ENCODE data around the gene HS3ST1. TPM values are rescaled to one million over a fixed set of nuclear protein-coding genes. Genes with fewer than 3 reads are reported as not detected.

HS3ST1 gene
- total RNA-seq, 1 experiment from 2014 or later: 80.8 TPM

- CTCF ChIA-PET: interaction anchor here (1.1 to 1.3 kb wide), 3 partner anchors 11 to 292 kb away, joined by 3 to 5 read pairs (median 3); no protein-coding TSS in a partner anchor
- no peak for DNase-seq
These were observed 978 bp upstream of the HS3ST1 start for GRCh38 chr4:11429699-11430045.

GRCh38 chr4:11428899-11429698 lies 405 bp upstream of the HS3ST1 start:
- H3K27me3 Mint-ChIP-seq (ENCODE audit: unreplicated experiment): no peaks in the 10 kb centered on the region
- H3K4me1 Mint-ChIP-seq (ENCODE audit: low read depth, unreplicated experiment): peaks cover 16% of the 10 kb centered on the region
- intact Hi-C loops (cut with micrococcal nuclease; ENCODE audit: unreplicated experiment): loop anchor here (1.0 to 10.0 kb wide), 6 partner anchors 42 to 874 kb away; no protein-coding TSS in a partner anchor

More at GRCh38 chr4:11429699-11430045, 978 bp upstream of the HS3ST1 start:
- H3K4me3 Mint-ChIP-seq (ENCODE audit: low read depth, unreplicated experiment): peak overlapping the region; percentile 92
- no peak for TF ChIP-seq CTCF (IDR thresholded peaks at IDR 0.05; ENCODE audit: unreplicated experiment)
- H3K9me3 Mint-ChIP-seq (ENCODE audit: low read depth, unreplicated experiment): no peaks in the 10 kb centered on the region
- peaks cover 16% of the 10 kb centered on the region for H3K4me1 Mint-ChIP-seq (ENCODE audit: low read depth, unreplicated experiment)
- peak overlapping the region; percentile 92 for H3K27ac Mint-ChIP-seq (ENCODE audit: unreplicated experiment)
- H3K36me3 Mint-ChIP-seq (ENCODE audit: insufficient read depth, unreplicated experiment): peaks cover 69% of the 10 kb centered on the region
- no peaks in the 10 kb centered on the region for H3K27me3 Mint-ChIP-seq (ENCODE audit: unreplicated experiment)
- intact Hi-C loops (cut with micrococcal nuclease; ENCODE audit: unreplicated experiment): loop anchor here (1.0 to 10.0 kb wide), 7 partner anchors 42 to 875 kb away; no protein-coding TSS in a partner anchor
- BruUV-seq (replicated peaks): TSS peak; percentile 74

GRCh38 chr4:11427121-11427996 lies 1.3 kb downstream of the HS3ST1 start:
- no peaks in the 10 kb centered on the region for H3K9me3 Mint-ChIP-seq (ENCODE audit: low read depth, unreplicated experiment)
- peak overlapping the region; percentile 92 for H3K27ac Mint-ChIP-seq (ENCODE audit: unreplicated experiment)
- intact Hi-C loops (cut with micrococcal nuclease; ENCODE audit: unreplicated experiment): loop anchor here (5.0 to 10.0 kb wide), 2 partner anchors 295 to 873 kb away; no protein-coding TSS in a partner anchor
- H3K27me3 Mint-ChIP-seq (ENCODE audit: unreplicated experiment): no peaks in the 10 kb centered on the region
- no peak for TF ChIP-seq CTCF (IDR thresholded peaks at IDR 0.05; ENCODE audit: unreplicated experiment)
- no peak for DNase-seq
- no TSS peak for BruUV-seq (replicated peaks)
- CTCF ChIA-PET: no interaction called here
- H3K4me1 Mint-ChIP-seq (ENCODE audit: low read depth, unreplicated experiment): peaks cover 14% of the 10 kb centered on the region
- peak overlapping the region; percentile 92 for H3K4me3 Mint-ChIP-seq (ENCODE audit: low read depth, unreplicated experiment)
- peaks cover 93% of the 10 kb centered on the region for H3K36me3 Mint-ChIP-seq (ENCODE audit: insufficient read depth, unreplicated experiment)

More at GRCh38 chr4:11428899-11429698, 405 bp upstream of the HS3ST1 start:
- H3K4me3 Mint-ChIP-seq (ENCODE audit: low read depth, unreplicated experiment): peak overlapping the region; percentile 92
- peak; percentile 66 for TF ChIP-seq CTCF (IDR thresholded peaks at IDR 0.05; ENCODE audit: unreplicated experiment)
- H3K36me3 Mint-ChIP-seq (ENCODE audit: insufficient read depth, unreplicated experiment): peaks cover 75% of the 10 kb centered on the region
- peak; percentile 95 for DNase-seq
- H3K9me3 Mint-ChIP-seq (ENCODE audit: low read depth, unreplicated experiment): no peaks in the 10 kb centered on the region
- H3K27ac Mint-ChIP-seq (ENCODE audit: unreplicated experiment): peak overlapping the region; percentile 92
- CTCF ChIA-PET: interaction anchor here (0.7 to 1.3 kb wide), 6 partner anchors 11 to 292 kb away, joined by 3 to 5 read pairs (median 3); no protein-coding TSS in a partner anchor
- no TSS peak for BruUV-seq (replicated peaks)

GRCh38 chr4:11426731-11427120 lies 2.0 kb downstream of the HS3ST1 start:
- peaks cover 93% of the 10 kb centered on the region for H3K36me3 Mint-ChIP-seq (ENCODE audit: insufficient read depth, unreplicated experiment)
- peaks cover 8% of the 10 kb centered on the region for H3K4me1 Mint-ChIP-seq (ENCODE audit: low read depth, unreplicated experiment)
- no TSS peak for BruUV-seq (replicated peaks)
- H3K27ac Mint-ChIP-seq (ENCODE audit: unreplicated experiment): peak overlapping the region; percentile 73
- TF ChIP-seq CTCF (IDR thresholded peaks at IDR 0.05; ENCODE audit: unreplicated experiment): no peak
- CTCF ChIA-PET: no interaction called here
- H3K9me3 Mint-ChIP-seq (ENCODE audit: low read depth, unreplicated experiment): no peaks in the 10 kb centered on the region
- DNase-seq: no peak
- intact Hi-C loops (cut with micrococcal nuclease; ENCODE audit: unreplicated experiment): loop anchor here (5.0 to 10.0 kb wide), 2 partner anchors 296 to 872 kb away; no protein-coding TSS in a partner anchor
- peak overlapping the region; percentile 92 for H3K4me3 Mint-ChIP-seq (ENCODE audit: low read depth, unreplicated experiment)
- H3K27me3 Mint-ChIP-seq (ENCODE audit: unreplicated experiment): no peaks in the 10 kb centered on the region
